IPS-18a (cell line): ENCODE results near the gene DAGLA.
A peak's percentile ranks its signal among the peaks of the same experiment; 100 is the strongest.

ENCODE experiments used
- H3K27ac ChIP-seq: one replicate; pipeline ENCODE4 v1.5.1; 2013; ENCODE audit warnings: low read length
- H3K27me3 ChIP-seq: one replicate; pipeline ENCODE4 v1.6.1; 2013; ENCODE audit warnings: mild to moderate bottlenecking, low read length; ENCODE audit not compliant: control insufficient read depth, insufficient read depth
- H3K36me3 ChIP-seq: one replicate; pipeline ENCODE4 v1.6.1; 2013; ENCODE audit warnings: low read depth, low read length; ENCODE audit not compliant: control insufficient read depth
- H3K4me1 ChIP-seq: one replicate; pipeline ENCODE4 v1.6.1; 2013; ENCODE audit warnings: low read depth, low read length; ENCODE audit not compliant: control insufficient read depth
- H3K4me3 ChIP-seq: one replicate; pipeline ENCODE4 v1.5.1; 2013; ENCODE audit warnings: low read length
- H3K9ac ChIP-seq: one replicate; pipeline ENCODE4 v1.6.1; 2013; ENCODE audit warnings: mild to moderate bottlenecking, low read length, moderate library complexity
- H3K9me3 ChIP-seq: one replicate; pipeline ENCODE4 v1.6.1; 2013; ENCODE audit warnings: low read depth, low read length; ENCODE audit not compliant: control insufficient read depth

Gene DAGLA, protein sequence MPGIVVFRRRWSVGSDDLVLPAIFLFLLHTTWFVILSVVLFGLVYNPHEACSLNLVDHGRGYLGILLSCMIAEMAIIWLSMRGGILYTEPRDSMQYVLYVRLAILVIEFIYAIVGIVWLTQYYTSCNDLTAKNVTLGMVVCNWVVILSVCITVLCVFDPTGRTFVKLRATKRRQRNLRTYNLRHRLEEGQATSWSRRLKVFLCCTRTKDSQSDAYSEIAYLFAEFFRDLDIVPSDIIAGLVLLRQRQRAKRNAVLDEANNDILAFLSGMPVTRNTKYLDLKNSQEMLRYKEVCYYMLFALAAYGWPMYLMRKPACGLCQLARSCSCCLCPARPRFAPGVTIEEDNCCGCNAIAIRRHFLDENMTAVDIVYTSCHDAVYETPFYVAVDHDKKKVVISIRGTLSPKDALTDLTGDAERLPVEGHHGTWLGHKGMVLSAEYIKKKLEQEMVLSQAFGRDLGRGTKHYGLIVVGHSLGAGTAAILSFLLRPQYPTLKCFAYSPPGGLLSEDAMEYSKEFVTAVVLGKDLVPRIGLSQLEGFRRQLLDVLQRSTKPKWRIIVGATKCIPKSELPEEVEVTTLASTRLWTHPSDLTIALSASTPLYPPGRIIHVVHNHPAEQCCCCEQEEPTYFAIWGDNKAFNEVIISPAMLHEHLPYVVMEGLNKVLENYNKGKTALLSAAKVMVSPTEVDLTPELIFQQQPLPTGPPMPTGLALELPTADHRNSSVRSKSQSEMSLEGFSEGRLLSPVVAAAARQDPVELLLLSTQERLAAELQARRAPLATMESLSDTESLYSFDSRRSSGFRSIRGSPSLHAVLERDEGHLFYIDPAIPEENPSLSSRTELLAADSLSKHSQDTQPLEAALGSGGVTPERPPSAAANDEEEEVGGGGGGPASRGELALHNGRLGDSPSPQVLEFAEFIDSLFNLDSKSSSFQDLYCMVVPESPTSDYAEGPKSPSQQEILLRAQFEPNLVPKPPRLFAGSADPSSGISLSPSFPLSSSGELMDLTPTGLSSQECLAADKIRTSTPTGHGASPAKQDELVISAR

DNA sequence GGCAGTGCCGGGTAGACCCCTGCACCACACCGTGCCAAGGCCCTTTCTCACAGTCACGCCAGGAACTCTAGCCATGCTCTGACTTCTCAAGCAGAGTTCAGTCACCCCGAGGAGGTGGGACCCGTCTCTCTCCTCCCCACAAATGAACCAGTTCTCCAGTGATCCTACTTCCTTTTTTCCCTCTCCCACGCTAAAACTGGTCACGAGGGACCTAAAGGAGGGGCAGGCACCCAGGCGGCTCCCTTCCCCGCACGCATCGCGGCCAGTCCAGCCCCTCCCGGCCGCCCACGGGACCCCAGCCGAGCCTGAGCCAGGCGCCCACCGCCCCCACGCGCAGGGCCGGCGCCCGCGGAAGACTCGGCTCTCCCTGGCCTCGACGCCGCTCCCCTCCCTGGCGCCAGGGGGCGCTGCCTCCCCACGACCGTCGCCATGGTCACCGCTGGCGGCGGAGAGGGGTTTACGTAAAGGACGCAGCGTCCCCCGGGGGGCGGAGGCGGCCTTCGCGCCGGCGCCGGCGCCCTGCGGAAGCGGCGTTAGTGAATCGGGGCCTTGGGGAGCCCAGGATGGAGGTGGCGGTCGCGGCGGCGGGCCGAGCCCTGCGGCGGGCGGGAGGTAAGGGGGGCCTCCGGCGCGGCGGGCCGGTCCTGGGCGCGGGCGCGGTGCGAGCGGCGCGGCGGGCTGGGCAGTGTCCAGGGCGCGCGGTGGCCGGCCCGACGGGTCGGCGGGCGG lies at the start of gene DAGLA:
Gene DAGLA, plus strand, starts transcription at position 499 of the 729 bp plus-strand sequence. CDS start 39,765 bp downstream, outside the sequence.
- Histone ChIP-seq H3K27me3 (peaks cover 13% of the 10 kb centered on the region), H3K4me1 (peaks cover 8% of the 10 kb centered on the region), H3K4me3 (peak within 1 kb of the TSS; percentile 49), H3K36me3 (no peaks in the 10 kb centered on the region), H3K9me3 (no peaks in the 10 kb centered on the region), H3K27ac (no peak within 1 kb of the TSS), H3K9ac (no peak within 1 kb of the TSS)

DNA sequence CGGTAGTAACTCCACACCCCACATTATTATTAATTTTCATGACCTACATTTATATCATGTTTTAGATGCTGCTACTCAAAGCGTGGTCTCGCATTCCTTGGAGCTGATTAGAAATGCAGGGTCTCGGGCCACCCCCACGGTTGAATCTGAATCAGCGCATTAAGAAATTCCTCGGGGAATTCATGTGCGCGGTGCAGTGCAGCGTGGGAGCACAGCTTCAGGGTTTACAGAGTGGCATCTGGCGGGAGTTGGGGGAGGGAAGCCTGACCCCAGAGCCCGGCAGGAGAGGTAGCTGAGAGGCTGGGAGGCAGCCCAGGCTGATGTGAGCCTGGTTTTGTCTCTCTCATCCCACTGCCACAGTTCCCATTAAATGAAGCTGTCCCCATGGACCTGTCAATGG lies 48.1 kb upstream of the DAGLA start:
- H3K4me1 ChIP-seq = peaks cover 14% of the 10 kb centered on the region
- no peak overlapping the region for H3K27ac ChIP-seq
- no peaks in the 10 kb centered on the region for H3K9me3 ChIP-seq
- H3K4me3 ChIP-seq = no peak overlapping the region
- no peaks in the 10 kb centered on the region for H3K27me3 ChIP-seq
- no peaks in the 10 kb centered on the region for H3K36me3 ChIP-seq
- H3K9ac ChIP-seq = no peak overlapping the region

- no peaks in the 10 kb centered on the region for H3K9me3 ChIP-seq
- no peak overlapping the region for H3K4me3 ChIP-seq
- H3K27ac ChIP-seq = no peak overlapping the region
- H3K27me3 ChIP-seq = no peaks in the 10 kb centered on the region
- H3K9ac ChIP-seq = no peak overlapping the region
- peaks cover 6% of the 10 kb centered on the region for H3K4me1 ChIP-seq
- no peaks in the 10 kb centered on the region for H3K36me3 ChIP-seq
Measured at GRCh38 chr11:61635304-61635703, 44.9 kb upstream of the DAGLA start.

- Histone ChIP-seq H3K9me3 (no peaks in the 10 kb centered on the region), H3K9ac (no peak overlapping the region), H3K27me3 (no peaks in the 10 kb centered on the region), H3K27ac (no peak overlapping the region), H3K36me3 (no peaks in the 10 kb centered on the region), H3K4me3 (no peak overlapping the region), H3K4me1 (peaks cover 7% of the 10 kb centered on the region)
Measured at GRCh38 chr11:61635787-61636186, 44.4 kb upstream of the DAGLA start.

GRCh38 chr11:61636676-61637075 lies 43.5 kb upstream of the DAGLA start:
- no peak overlapping the region for H3K27ac ChIP-seq
- H3K9ac ChIP-seq = no peak overlapping the region
- H3K4me1 ChIP-seq = peaks cover 7% of the 10 kb centered on the region
- H3K9me3 ChIP-seq = no peaks in the 10 kb centered on the region
- no peaks in the 10 kb centered on the region for H3K36me3 ChIP-seq
- H3K4me3 ChIP-seq = no peak overlapping the region
- no peaks in the 10 kb centered on the region for H3K27me3 ChIP-seq

DNA sequence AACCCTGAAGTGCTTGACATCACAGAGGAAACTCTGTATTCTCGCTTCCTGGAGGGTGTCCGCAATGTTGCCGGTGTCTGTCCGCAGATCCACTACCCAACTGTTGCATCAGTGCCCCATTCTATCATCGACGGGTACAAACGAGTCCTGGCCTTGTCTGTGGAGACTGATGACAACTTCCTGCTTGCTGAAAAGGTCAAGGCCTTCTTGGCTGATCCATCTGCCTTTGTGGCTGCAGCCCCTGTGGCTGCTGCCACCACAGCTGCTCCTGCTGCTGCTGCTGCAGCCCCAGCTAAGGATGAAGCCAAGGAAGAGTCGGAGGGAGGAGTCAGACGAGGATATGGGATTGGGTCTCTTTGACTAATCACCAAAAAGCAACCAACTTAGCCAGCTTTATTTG lies 42.9 kb upstream of the DAGLA start:
- Histone ChIP-seq H3K9me3 (no peaks in the 10 kb centered on the region), H3K27ac (no peak overlapping the region), H3K4me1 (peaks cover 6% of the 10 kb centered on the region), H3K27me3 (no peaks in the 10 kb centered on the region), H3K4me3 (no peak overlapping the region), H3K36me3 (no peaks in the 10 kb centered on the region), H3K9ac (no peak overlapping the region)

DNA sequence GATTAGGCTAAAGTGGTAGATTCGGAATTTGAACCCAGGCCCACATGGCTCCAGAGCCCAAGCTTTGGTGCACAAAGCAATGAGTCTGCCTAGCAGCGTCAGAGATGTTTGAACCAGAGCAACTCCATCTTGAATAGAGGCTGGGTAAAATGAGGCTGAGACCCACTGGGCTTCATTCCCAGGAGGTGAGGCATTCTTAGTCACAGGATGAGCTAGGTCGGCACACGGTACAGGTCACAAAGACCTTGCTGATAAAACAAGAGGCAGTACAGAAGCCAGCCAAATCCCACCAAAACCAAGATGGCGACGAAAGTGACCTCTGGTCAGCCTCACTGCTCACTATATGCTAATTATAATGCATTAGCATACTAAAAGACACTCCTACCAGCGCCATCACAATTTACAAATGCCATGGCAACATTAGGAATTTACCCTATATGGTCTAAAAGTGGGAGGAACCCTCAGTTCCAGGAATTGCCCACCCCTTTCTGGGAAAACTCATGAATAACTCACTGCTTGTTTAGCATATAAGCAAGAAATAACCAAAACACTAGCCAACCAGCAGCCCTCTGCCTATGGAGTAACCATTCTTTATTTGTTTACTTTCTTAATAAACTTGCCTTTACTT lies 40.3 kb upstream of the DAGLA start:
- Histone ChIP-seq H3K9me3 (no peaks in the 10 kb centered on the region), H3K36me3 (no peaks in the 10 kb centered on the region), H3K4me1 (peaks cover 3% of the 10 kb centered on the region), H3K27me3 (no peaks in the 10 kb centered on the region), H3K9ac (no peak overlapping the region), H3K27ac (no peak overlapping the region), H3K4me3 (no peak overlapping the region)

DNA sequence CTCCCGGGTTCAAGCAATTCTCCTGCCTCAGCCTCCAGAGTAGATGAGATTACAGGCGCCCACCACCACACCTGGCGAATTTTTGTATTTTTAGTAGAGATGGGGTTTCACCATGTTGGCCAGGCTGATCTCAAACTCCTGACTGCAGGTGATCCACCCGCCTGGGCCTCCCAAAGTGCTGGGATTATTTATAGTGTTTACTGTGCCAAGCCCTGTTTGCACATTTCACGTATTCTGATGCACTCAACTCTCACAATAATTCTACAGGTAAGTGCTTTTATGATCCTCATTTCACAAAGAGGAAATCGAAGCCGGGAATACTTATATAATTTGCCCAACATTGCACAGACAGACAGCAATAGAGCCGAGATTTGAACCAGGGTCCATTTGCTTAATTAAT lies 38.0 kb upstream of the DAGLA start:
- Histone ChIP-seq H3K4me3 (no peak overlapping the region), H3K27ac (no peak overlapping the region), H3K27me3 (no peaks in the 10 kb centered on the region), H3K36me3 (no peaks in the 10 kb centered on the region), H3K4me1 (peaks cover 3% of the 10 kb centered on the region), H3K9ac (no peak overlapping the region), H3K9me3 (no peaks in the 10 kb centered on the region)

GRCh38 chr11:61645179-61645868 lies 34.9 kb upstream of the DAGLA start:
- Histone ChIP-seq H3K27ac (no peak overlapping the region), H3K36me3 (no peaks in the 10 kb centered on the region), H3K27me3 (no peaks in the 10 kb centered on the region), H3K9ac (no peak overlapping the region), H3K4me3 (no peak overlapping the region), H3K4me1 (peaks cover under 1% of the 10 kb centered on the region), H3K9me3 (no peaks in the 10 kb centered on the region)

GRCh38 chr11:61647529-61647928 lies 32.7 kb upstream of the DAGLA start:
- Histone ChIP-seq H3K9me3 (no peaks in the 10 kb centered on the region), H3K27ac (no peak overlapping the region), H3K9ac (no peak overlapping the region), H3K4me1 (peaks cover 4% of the 10 kb centered on the region), H3K36me3 (no peaks in the 10 kb centered on the region), H3K27me3 (no peaks in the 10 kb centered on the region), H3K4me3 (no peak overlapping the region)
